Activated B cell treated with CpG ODN at 0.5 μM for 24 hours (primary cell): ENCODE results near the gene YIF1B. TPM values are rescaled to one million over a fixed set of nuclear protein-coding genes. Genes with fewer than 3 reads are reported as not detected.

Source experiments
- ATAC-seq: fragments of 200-7000 bp; cut with Tn5 transposase; one replicate; pipeline ENCODE4 v1.10.0; 2021; ENCODE audit warnings: low read depth, mild to moderate bottlenecking, moderate library complexity
- CTCF ChIA-PET: fragments of 350-600 bp; sonication (Branson Sonifier 250); formaldehyde crosslinking; loops from one replicate; lab custom pipeline; 2021; ENCODE audit warnings: antibody characterized with exemption; lab: Charles Lee
- POLR2A ChIA-PET: fragments of 350-600 bp; sonication (Branson Sonifier 250); formaldehyde crosslinking; loops from one replicate; lab custom pipeline; 2021; ENCODE audit warnings: antibody characterized with exemption; lab: Charles Lee
- DNase-seq: peaks from one replicate; pipeline ENCODE4 v3.0.0; 2022
- H3K27ac Mint-ChIP-seq: one replicate; pipeline ENCODE4 v1.8.0; 2020; ENCODE audit warnings: mixed read lengths
- H3K27me3 Mint-ChIP-seq: one replicate; pipeline ENCODE4 v1.8.0; 2021; ENCODE audit warnings: mixed read lengths
- H3K36me3 Mint-ChIP-seq: one replicate; pipeline ENCODE4 v1.8.0; 2021; ENCODE audit warnings: low read depth, mixed read lengths
- H3K4me1 Mint-ChIP-seq: one replicate; pipeline ENCODE4 v1.8.0; 2021; ENCODE audit warnings: mixed read lengths
- H3K4me3 Mint-ChIP-seq: one replicate; pipeline ENCODE4 v1.8.0; 2020; ENCODE audit warnings: mild to moderate bottlenecking, mixed read lengths
- H3K9me3 Mint-ChIP-seq: one replicate; pipeline ENCODE4 v1.8.0; 2020; ENCODE audit warnings: mixed read lengths
- CTCF ChIP-seq: fragments of 200-600 bp; IDR thresholded peaks from one replicate; pipeline ENCODE4 v1.8.0; 2022; ENCODE audit warnings: antibody characterized with exemption, mild to moderate bottlenecking
- intact Hi-C: fragments of 100-400 bp; cut with micrococcal nuclease; formaldehyde crosslinking; loops from one replicate; pipeline ENCODE4 v1.15.1; 2024
- total RNA-seq: library from RNA; stranded (reverse); gene quantifications from 2 replicates; pipeline ENCODE4 v1.2.3, GENCODE V29; 2022

The YIF1B gene
- total RNA-seq, 1 donor from 2014 or later: 28.7 TPM

- intact Hi-C loops: no loop called here
- H3K36me3 Mint-ChIP-seq: no peaks in the 10 kb centered on the region
- H3K4me1 Mint-ChIP-seq: peaks cover 4% of the 10 kb centered on the region
- DNase-seq (no peak), ATAC-seq (no peak)
- TF ChIP-seq CTCF: no peak
- H3K27me3 Mint-ChIP-seq: peaks cover 10% of the 10 kb centered on the region
- no peak overlapping the region for H3K27ac Mint-ChIP-seq
- no peak overlapping the region for H3K4me3 Mint-ChIP-seq
- ChIA-PET CTCF (no interaction called here), POLR2A (interaction anchor here (1.3 to 2.0 kb wide), 2 partner anchors 18 kb away, joined by 3 to 4 read pairs; partner anchors contain the start of gene PSMD8)
- no peaks in the 10 kb centered on the region for H3K9me3 Mint-ChIP-seq
Observed at GRCh38 chr19:38355728-38356725, 40.3 kb upstream of the YIF1B start.

GRCh38 chr19:38352611-38353010 is 36.9 kb upstream of the YIF1B start:
- ATAC-seq (no peak), DNase-seq (no peak)
- Mint-ChIP-seq H3K27me3 (peaks cover 6% of the 10 kb centered on the region), H3K4me3 (no peak overlapping the region), H3K9me3 (no peaks in the 10 kb centered on the region), H3K27ac (no peak overlapping the region), H3K4me1 (no peaks in the 10 kb centered on the region), H3K36me3 (no peaks in the 10 kb centered on the region)
- ChIA-PET POLR2A (no interaction called here), CTCF (interaction anchor here (0.6 kb wide), 1 partner anchor 25 kb away, joined by 4 read pairs; no protein-coding TSS in a partner anchor)
- no peak for TF ChIP-seq CTCF
- intact Hi-C loops: no loop called here

- no peaks in the 10 kb centered on the region for H3K36me3 Mint-ChIP-seq
- H3K27ac Mint-ChIP-seq: no peak overlapping the region
- POLR2A ChIA-PET: interaction anchor here (0.7 to 2.2 kb wide), 2 partner anchors 8 to 441 kb away, joined by 4 to 7 read pairs; no protein-coding TSS in a partner anchor
- no peaks in the 10 kb centered on the region for H3K9me3 Mint-ChIP-seq
- intact Hi-C loops: no loop called here
- CTCF ChIA-PET: no interaction called here
- peaks cover 6% of the 10 kb centered on the region for H3K27me3 Mint-ChIP-seq
- no peak for ATAC-seq
- no peak overlapping the region for H3K4me3 Mint-ChIP-seq
- no peak for TF ChIP-seq CTCF
- H3K4me1 Mint-ChIP-seq: no peaks in the 10 kb centered on the region
- DNase-seq: no peak
Observed at GRCh38 chr19:38351865-38352395, 36.2 kb upstream of the YIF1B start.

- ChIA-PET CTCF (no interaction called here), POLR2A (interaction anchor here (0.7 to 2.2 kb wide), 2 partner anchors 9 to 24 kb away, joined by 3 to 7 read pairs; partner anchors contain the start of gene PSMD8)
- Mint-ChIP-seq H3K9me3 (no peaks in the 10 kb centered on the region), H3K27me3 (peaks cover 6% of the 10 kb centered on the region), H3K4me1 (no peaks in the 10 kb centered on the region), H3K27ac (no peak overlapping the region), H3K4me3 (no peak overlapping the region), H3K36me3 (no peaks in the 10 kb centered on the region)
- no peak for TF ChIP-seq CTCF
- intact Hi-C loops: no loop called here
- DNase-seq: no peak
- ATAC-seq: no peak
Observed at GRCh38 chr19:38350883-38351282, 35.1 kb upstream of the YIF1B start.

GRCh38 chr19:38346837-38347236 is 31.1 kb upstream of the YIF1B start:
- Mint-ChIP-seq H3K27me3 (no peaks in the 10 kb centered on the region), H3K9me3 (no peaks in the 10 kb centered on the region), H3K36me3 (peaks cover 3% of the 10 kb centered on the region), H3K27ac (no peak overlapping the region), H3K4me1 (no peaks in the 10 kb centered on the region), H3K4me3 (no peak overlapping the region)
- intact Hi-C loops: no loop called here
- CTCF ChIA-PET: no interaction called here
- POLR2A ChIA-PET: interaction anchor here (0.6 kb wide), 1 partner anchor 111 kb away, joined by 5 read pairs; no protein-coding TSS in a partner anchor
- TF ChIP-seq CTCF: no peak
- ATAC-seq: no peak
- DNase-seq: no peak
